IMR-90 (cell line): ENCODE measurements around the gene SLC2A6. TPM values are rescaled to one million over a fixed set of nuclear protein-coding genes. Genes with fewer than 3 reads are reported as not detected.

Experiments
- ATAC-seq: fragments of 200-7000 bp; cut with Tn5 transposase; 2 replicates; pipeline ENCODE4 v1.9.1; 2020; ENCODE audit warnings: low read depth, mild to moderate bottlenecking, moderate library complexity
- BruUV-seq: library from RNA; stranded (reverse); fragments of 400-500 nt; replicated peaks from 2 replicates; lab custom pipeline; 2021; lab: Mats Ljungman, UMichigan
- CTCF ChIA-PET: fragments of 300-600 bp; formaldehyde crosslinking; extraction: SDS; loops from one replicate; lab custom pipeline; 2021; ENCODE audit warnings: antibody characterized with exemption; lab: Yijun Ruan, JAX
- POLR2A ChIA-PET: fragments of 300-600 bp; sonication (Branson Sonifier 250); formaldehyde crosslinking; loops from one replicate; lab custom pipeline; 2022; ENCODE audit warnings: antibody characterized with exemption; ENCODE audit not compliant: unreplicated experiment; lab: Charles Lee
- DNase-seq: peaks from one replicate; pipeline ENCODE4 v3.0.0; 2013
- H2AFZ ChIP-seq: replicated peaks from 2 replicates; pipeline ENCODE3; 2013; ENCODE audit warnings: low read length, mild to moderate bottlenecking; ENCODE audit not compliant: poor library complexity
- H2AK5ac ChIP-seq: 2 replicates; pipeline ENCODE4 v1.6.1; 2013; ENCODE audit warnings: low read depth, low read length, inconsistent platforms
- H2AK9ac ChIP-seq: replicated peaks from 2 replicates; pipeline ENCODE3; 2013; ENCODE audit warnings: mild to moderate bottlenecking, low read depth, low read length, moderate library complexity; ENCODE audit not compliant: poor library complexity
- H2BK120ac ChIP-seq: 2 replicates; pipeline ENCODE4 v1.6.1; 2013; ENCODE audit warnings: low read depth, low read length, inconsistent platforms
- H2BK15ac ChIP-seq: 3 replicates; pipeline ENCODE4 v1.6.1; 2013; ENCODE audit warnings: low read depth, low read length, inconsistent platforms
- H2BK20ac ChIP-seq: 2 replicates; pipeline ENCODE4 v1.6.1; 2013; ENCODE audit warnings: low read depth, mild to moderate bottlenecking, inconsistent platforms, low read length, moderate library complexity
- H2BK5ac ChIP-seq: 2 replicates; pipeline ENCODE4 v1.6.1; 2013; ENCODE audit warnings: mild to moderate bottlenecking, low read depth, low read length, inconsistent platforms; ENCODE audit not compliant: poor library complexity, severe bottlenecking
- H3K14ac ChIP-seq: replicated peaks from 2 replicates; pipeline ENCODE4 v1.6.1; 2013; ENCODE audit warnings: low read depth, low read length, inconsistent platforms
- H3K18ac ChIP-seq: 2 replicates; pipeline ENCODE4 v1.6.1; 2013; ENCODE audit warnings: low read depth, low read length, control low read depth
- H3K23ac ChIP-seq: 2 replicates; pipeline ENCODE4 v1.6.1; 2013; ENCODE audit warnings: low read depth, low read length, inconsistent platforms
- H3K27ac ChIP-seq: 2 replicates; pipeline ENCODE4 v1.5.1; 2013; ENCODE audit warnings: mild to moderate bottlenecking, control low read depth, low read length; ENCODE audit not compliant: insufficient read depth
- H3K27me3 ChIP-seq: 2 replicates; pipeline ENCODE4 v1.6.1; 2013; ENCODE audit warnings: low read length; ENCODE audit not compliant: control insufficient read depth, insufficient read depth
- H3K36me3 ChIP-seq: 2 replicates; pipeline ENCODE4 v1.6.1; 2013; ENCODE audit warnings: low read length, mixed read lengths; ENCODE audit not compliant: control insufficient read depth, insufficient read depth
- H3K4ac ChIP-seq: 2 replicates; pipeline ENCODE4 v1.6.1; 2013; ENCODE audit warnings: low read depth, low read length, inconsistent platforms
- H3K4me1 ChIP-seq: 2 replicates; pipeline ENCODE4 v1.6.1; 2013; ENCODE audit warnings: low read length, mixed read lengths; ENCODE audit not compliant: control insufficient read depth, insufficient read depth
- H3K4me2 ChIP-seq: 2 replicates; pipeline ENCODE4 v1.6.1; 2013; ENCODE audit warnings: low read depth, mild to moderate bottlenecking, control low read depth, low read length, moderate library complexity
- H3K4me3 ChIP-seq: 2 replicates; pipeline ENCODE4 v1.5.1; 2013; ENCODE audit warnings: low read depth, mild to moderate bottlenecking, control low read depth, low read length, moderate library complexity; ENCODE audit not compliant: insufficient read depth
- H3K56ac ChIP-seq: 2 replicates; pipeline ENCODE4 v1.6.1; 2013; ENCODE audit warnings: low read length, inconsistent platforms; ENCODE audit not compliant: insufficient read depth; ENCODE audit errors: extremely low read depth
- H3K79me1 ChIP-seq, 2 experiments: 2 replicates each; pipeline ENCODE4 v1.6.1; 2013; ENCODE audit warnings: low read length in 2 of 2, inconsistent platforms in 1 of 2, low read depth in 1 of 2
- H3K9ac ChIP-seq: 2 replicates; pipeline ENCODE4 v1.6.1; 2013; ENCODE audit warnings: low read depth, low read length, control low read depth
- H3K9me1 ChIP-seq: 2 replicates; pipeline ENCODE4 v1.6.1; 2013; ENCODE audit warnings: low read length, inconsistent platforms; ENCODE audit not compliant: insufficient read depth
- H3K9me3 ChIP-seq: 2 replicates; pipeline ENCODE4 v1.6.1; 2013; ENCODE audit warnings: low read length; ENCODE audit not compliant: control insufficient read depth, insufficient read depth
- H4K20me1 ChIP-seq: 2 replicates; pipeline ENCODE4 v1.6.1; 2013; ENCODE audit warnings: low read length, inconsistent platforms; ENCODE audit not compliant: insufficient read depth
- H4K5ac ChIP-seq: 2 replicates; pipeline ENCODE4 v1.6.1; 2013; ENCODE audit warnings: mild to moderate bottlenecking, low read depth, low read length, control low read depth
- H4K8ac ChIP-seq, 2 experiments: 2 replicates each; pipeline ENCODE4 v1.6.1; 2013; ENCODE audit warnings: low read depth in 2 of 2, low read length in 2 of 2, control low read depth in 1 of 2, inconsistent platforms in 1 of 2
- H4K91ac ChIP-seq: 2 replicates; pipeline ENCODE4 v1.6.1; 2013; ENCODE audit warnings: low read depth, low read length, inconsistent platforms; ENCODE audit not compliant: insufficient read depth
- BHLHE40 ChIP-seq: fragments of 150-350 bp; IDR thresholded peaks from 2 replicates; pipeline ENCODE4 v1.6.1; 2016; ENCODE audit warnings: mild to moderate bottlenecking, low read depth, low read length
- CEBPB ChIP-seq: IDR thresholded peaks from 2 replicates; pipeline ENCODE4 v1.6.1; 2012; ENCODE audit warnings: low read depth, low read length, improper control_type of control experiment
- CHD1 ChIP-seq: IDR thresholded peaks from 2 replicates; pipeline ENCODE4 v1.6.1; 2012; ENCODE audit warnings: low read depth, low read length, improper control_type of control experiment
- CTCF ChIP-seq: conservative IDR thresholded peaks from 2 replicates; pipeline ENCODE4 v1.5.1; 2012; ENCODE audit warnings: mild to moderate bottlenecking, low read depth, low read length, improper control_type of control experiment
- ELK1 ChIP-seq: fragments of 150-350 bp; IDR thresholded peaks from 2 replicates; pipeline ENCODE4 v1.6.1; 2016; ENCODE audit warnings: low read depth, mild to moderate bottlenecking, low read length, moderate library complexity, borderline replicate concordance
- FOS ChIP-seq: fragments of 150-350 bp; IDR thresholded peaks from 2 replicates; pipeline ENCODE4 v1.6.1; 2016; ENCODE audit warnings: low read depth, low read length
- MAFK ChIP-seq: IDR thresholded peaks from 2 replicates; pipeline ENCODE4 v1.6.1; 2012; ENCODE audit warnings: low read depth, low read length, improper control_type of control experiment
- MAZ ChIP-seq: IDR thresholded peaks from 2 replicates; pipeline ENCODE4 v1.6.1; 2012; ENCODE audit warnings: low read depth, mild to moderate bottlenecking, low read length, improper control_type of control experiment, moderate library complexity, borderline replicate concordance
- MXI1 ChIP-seq: IDR thresholded peaks from 2 replicates; pipeline ENCODE4 v1.6.1; 2012; ENCODE audit warnings: low read depth, mild to moderate bottlenecking, low read length, moderate library complexity, borderline replicate concordance
- NFE2L2 ChIP-seq: fragments of 150-350 bp; IDR thresholded peaks from 2 replicates; pipeline ENCODE4 v1.6.1; 2016; ENCODE audit warnings: low read depth, mild to moderate bottlenecking, low read length
- POLR2A ChIP-seq: IDR thresholded peaks from 2 replicates; pipeline ENCODE4 v1.6.1; 2012; ENCODE audit warnings: mild to moderate bottlenecking, low read depth, low read length
- RAD21 ChIP-seq: IDR thresholded peaks from 2 replicates; pipeline ENCODE4 v1.6.1; 2012; ENCODE audit warnings: low read length, improper control_type of control experiment
- RCOR1 ChIP-seq: IDR thresholded peaks from 2 replicates; pipeline ENCODE4 v1.6.1; 2012; ENCODE audit warnings: mild to moderate bottlenecking, low read length, improper control_type of control experiment; ENCODE audit not compliant: insufficient replicate concordance
- RFX5 ChIP-seq: IDR thresholded peaks from 2 replicates; pipeline ENCODE4 v1.8.0; 2012; ENCODE audit warnings: low read depth, mild to moderate bottlenecking, low read length, moderate library complexity
- SMC3 ChIP-seq: fragments of 150-350 bp; IDR thresholded peaks from 2 replicates; pipeline ENCODE4 v1.6.1; 2016; ENCODE audit warnings: low read depth, mild to moderate bottlenecking, antibody characterized with exemption, low read length, moderate library complexity
- USF2 ChIP-seq: fragments of 150-350 bp; IDR thresholded peaks from 2 replicates; pipeline ENCODE4 v1.6.1; 2017; ENCODE audit warnings: mild to moderate bottlenecking, antibody characterized with exemption, low read length, low read depth
- WGBS, 2 experiments: methylation state at CpG; one replicate each; pipeline versions ENCODE4 v1.1.5 to v1.1.7; 2013; ENCODE audit warnings: missing lambda C conversion rate in 2 of 2; ENCODE audit not compliant: insufficient read length in 1 of 2; ENCODE audit errors: extremely low coverage in 2 of 2; 5-methylcytosine and 5-hydroxymethylcytosine counted together
- dilution Hi-C: fragments of 300-500 bp; cut with HindIII; formaldehyde crosslinking; loops from one replicate; pipeline ENCODE4 v1.14.3; 2018; ENCODE audit warnings: low sequenced_read_pairs; ENCODE audit not compliant: unreplicated experiment
- in situ Hi-C: fragments of 300-500 bp; cut with MboI; formaldehyde crosslinking; loops from 3 replicates; pipeline ENCODE4 v1.14.3; 2019; ENCODE audit warnings: low sequenced_read_pairs, inconsistent platforms, mixed read lengths
- intact Hi-C: fragments of 100-400 bp; cut with micrococcal nuclease; formaldehyde crosslinking; loops from 2 replicates; pipeline ENCODE4 v1.10.0; 2022
- polyA plus RNA-seq, 3 experiments: library from polyadenylated mRNA; depleted of rRNA; stranded (reverse); fragments of >200 nt; gene quantifications; 2 replicates each; pipeline ENCODE4 v1.2.3, GENCODE V29; 2012; ENCODE audit warnings: low replicate concordance in 1 of 3
- total RNA-seq: library from RNA; depleted of rRNA; stranded (reverse); fragments of >200 nt; gene quantifications from 2 replicates; pipeline ENCODE4 v1.2.3, GENCODE V29; 2012

The SLC2A6 gene
- total and polyA plus RNA-seq, 2 of the 4 experiments (the other 2 are of a cell fraction) = 2.9 to 8.5 TPM

- Histone ChIP-seq H3K9me3 (no peaks in the 10 kb centered on the region), H2AK9ac (no peak overlapping the region), H3K14ac (no peak overlapping the region), H2BK5ac (no peak overlapping the region), H3K23ac (no peak overlapping the region), H4K5ac (no peak overlapping the region), H3K36me3 (peaks cover 7% of the 10 kb centered on the region), H3K27me3 (no peaks in the 10 kb centered on the region), H3K27ac (no peak overlapping the region), H2AFZ (no peak overlapping the region), H3K18ac (no peak overlapping the region), H4K91ac (no peak overlapping the region), H2BK120ac (no peak overlapping the region), H3K79me1 (peaks cover 0 to 6% of the 10 kb centered on the region in 2 experiments; a peak in 3 of 4 replicates), H3K9ac (no peak overlapping the region), H3K56ac (no peak overlapping the region), H4K8ac (no peak overlapping the region), H3K9me1 (0 out of 2 replicates have a peak, but pooled peaks cover 4% of the 10 kb centered on the region), H3K4me2 (no peak overlapping the region), H3K4ac (no peak overlapping the region), H4K20me1 (no peaks in the 10 kb centered on the region), H2BK20ac (no peak overlapping the region), H2AK5ac (no peak overlapping the region), H2BK15ac (no peak overlapping the region), H3K4me1 (peaks cover 7% of the 10 kb centered on the region; the same call in 1 of the 2 replicates), H3K4me3 (no peak overlapping the region)
- no peak for DNase-seq
- WGBS, 2 experiments = 100% methylated on average over 2 of the region's 10 CpGs; no CpG with 5 or more reads in 1 of the 2 experiments
- ATAC-seq = no peak
- ChIA-PET CTCF (no interaction called here), POLR2A (no interaction called here)
- TF ChIP-seq NFE2L2 (no peak), RAD21 (no peak), SMC3 (no peak), USF2 (no peak), BHLHE40 (no peak), RCOR1 (no peak), POLR2A (no peak), RFX5 (no peak), FOS (no peak), MAZ (no peak), MXI1 (no peak), CTCF (no peak), CHD1 (no peak), CEBPB (no peak), MAFK (no peak), ELK1 (no peak)
- no TSS peak for BruUV-seq
- intact Hi-C loops = no loop called here
- dilution Hi-C loops = no loop called here
- in situ Hi-C loops = no loop called here
Observed at GRCh38 chr9:133464638-133465037, 14.3 kb downstream of the SLC2A6 start.
